Measurements from ENCODE around the gene ROBO2. TPM values are rescaled to one million over a fixed set of nuclear protein-coding genes. Genes with fewer than 3 reads are reported as not detected.

ROBO2 gene
- total RNA-seq, 1 experiment from 2014 or later = 0.16 TPM

GRCh38 chr3:77446084-77446483, 406.2 kb downstream of the ROBO2 start:
- Mint-ChIP-seq H3K27ac (ENCODE audit: unreplicated experiment) (no peak overlapping the region), H3K4me1 (ENCODE audit: low read depth, unreplicated experiment) (no peaks in the 10 kb centered on the region), H3K36me3 (ENCODE audit: insufficient read depth, unreplicated experiment) (no peaks in the 10 kb centered on the region), H3K27me3 (ENCODE audit: insufficient read depth, unreplicated experiment) (peaks cover 2% of the 10 kb centered on the region), H3K4me3 (ENCODE audit: unreplicated experiment) (no peak overlapping the region), H3K9me3 (ENCODE audit: unreplicated experiment) (no peaks in the 10 kb centered on the region)
- Histone ChIP-seq H3K36me3 (ENCODE audit: control insufficient read depth, insufficient read depth, low read length) (no peaks in the 10 kb centered on the region), H3K27me3 (replicated peaks; ENCODE audit: control insufficient read depth, insufficient read depth, low read length) (no peaks in the 10 kb centered on the region), H3K4me3 (ENCODE audit: low read depth, low read length) (no peak overlapping the region), H3K9me3 (no peaks in the 10 kb centered on the region), H3K4me1 (no peaks in the 10 kb centered on the region)
- TF ChIP-seq, protein P1, sequence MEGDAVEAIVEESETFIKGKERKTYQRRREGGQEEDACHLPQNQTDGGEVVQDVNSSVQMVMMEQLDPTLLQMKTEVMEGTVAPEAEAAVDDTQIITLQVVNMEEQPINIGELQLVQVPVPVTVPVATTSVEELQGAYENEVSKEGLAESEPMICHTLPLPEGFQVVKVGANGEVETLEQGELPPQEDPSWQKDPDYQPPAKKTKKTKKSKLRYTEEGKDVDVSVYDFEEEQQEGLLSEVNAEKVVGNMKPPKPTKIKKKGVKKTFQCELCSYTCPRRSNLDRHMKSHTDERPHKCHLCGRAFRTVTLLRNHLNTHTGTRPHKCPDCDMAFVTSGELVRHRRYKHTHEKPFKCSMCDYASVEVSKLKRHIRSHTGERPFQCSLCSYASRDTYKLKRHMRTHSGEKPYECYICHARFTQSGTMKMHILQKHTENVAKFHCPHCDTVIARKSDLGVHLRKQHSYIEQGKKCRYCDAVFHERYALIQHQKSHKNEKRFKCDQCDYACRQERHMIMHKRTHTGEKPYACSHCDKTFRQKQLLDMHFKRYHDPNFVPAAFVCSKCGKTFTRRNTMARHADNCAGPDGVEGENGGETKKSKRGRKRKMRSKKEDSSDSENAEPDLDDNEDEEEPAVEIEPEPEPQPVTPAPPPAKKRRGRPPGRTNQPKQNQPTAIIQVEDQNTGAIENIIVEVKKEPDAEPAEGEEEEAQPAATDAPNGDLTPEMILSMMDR (IDR thresholded peaks at IDR 0.05; ENCODE audit: insufficient read depth in 1 of 2, low read depth in 1 of 2, low read length in 1 of 2, severe bottlenecking in 1 of 2, unreplicated experiment in 1 of 2) = no peak
- ChIA-PET POLR2A (no interaction called here), CTCF (no interaction called here)
- intact Hi-C loops (cut with micrococcal nuclease; ENCODE audit: unreplicated experiment) = no loop called here
- BruUV-seq (replicated peaks) = no TSS peak
- DNase-seq = no peak

DNA sequence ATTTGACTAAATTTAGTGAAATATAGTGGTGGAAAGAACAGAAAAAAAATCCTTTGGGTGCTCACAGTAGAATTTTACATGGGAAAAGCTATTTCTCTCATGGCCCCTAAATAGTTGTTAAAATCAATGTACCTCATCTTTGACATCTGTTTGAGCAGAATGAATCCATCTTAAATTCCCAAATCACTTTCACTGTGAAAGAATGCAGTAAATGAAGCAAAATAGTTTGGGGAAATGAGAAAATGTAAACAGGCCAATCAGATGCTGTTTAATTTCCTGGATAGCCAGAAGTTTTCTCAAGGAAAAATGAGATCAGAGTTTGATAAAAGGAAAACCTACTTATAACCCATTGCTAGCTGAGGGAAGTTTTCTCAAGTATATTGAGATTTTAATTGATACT, 406.9 kb downstream of the ROBO2 start:
- no TSS peak for BruUV-seq (replicated peaks)
- no peak for DNase-seq
- H3K36me3 Mint-ChIP-seq (ENCODE audit: insufficient read depth, unreplicated experiment) = no peaks in the 10 kb centered on the region
- no peaks in the 10 kb centered on the region for H3K27me3 ChIP-seq (replicated peaks; ENCODE audit: control insufficient read depth, insufficient read depth, low read length)
- no peak overlapping the region for H3K4me3 ChIP-seq (ENCODE audit: low read depth, low read length)
- no peaks in the 10 kb centered on the region for H3K4me1 ChIP-seq
- H3K36me3 ChIP-seq (ENCODE audit: control insufficient read depth, insufficient read depth, low read length) = no peaks in the 10 kb centered on the region
- H3K27ac Mint-ChIP-seq (ENCODE audit: unreplicated experiment) = no peak overlapping the region
- ChIA-PET POLR2A (no interaction called here), CTCF (no interaction called here)
- no peaks in the 10 kb centered on the region for H3K9me3 ChIP-seq
- no peak overlapping the region for H3K4me3 Mint-ChIP-seq (ENCODE audit: unreplicated experiment)
- H3K27me3 Mint-ChIP-seq (ENCODE audit: insufficient read depth, unreplicated experiment) = peaks cover 2% of the 10 kb centered on the region
- no peaks in the 10 kb centered on the region for H3K4me1 Mint-ChIP-seq (ENCODE audit: low read depth, unreplicated experiment)
- no peaks in the 10 kb centered on the region for H3K9me3 Mint-ChIP-seq (ENCODE audit: unreplicated experiment)
- TF ChIP-seq, protein P1 (IDR thresholded peaks at IDR 0.05; ENCODE audit: insufficient read depth in 1 of 2, low read depth in 1 of 2, low read length in 1 of 2, severe bottlenecking in 1 of 2, unreplicated experiment in 1 of 2) = no peak
- intact Hi-C loops (cut with micrococcal nuclease; ENCODE audit: unreplicated experiment) = no loop called here

- ChIA-PET CTCF (no interaction called here), POLR2A (no interaction called here)
- no peaks in the 10 kb centered on the region for H3K9me3 Mint-ChIP-seq (ENCODE audit: unreplicated experiment)
- H3K36me3 Mint-ChIP-seq (ENCODE audit: insufficient read depth, unreplicated experiment) = no peaks in the 10 kb centered on the region
- no peaks in the 10 kb centered on the region for H3K36me3 ChIP-seq (ENCODE audit: control insufficient read depth, insufficient read depth, low read length)
- no TSS peak for BruUV-seq (replicated peaks)
- no peaks in the 10 kb centered on the region for H3K4me1 ChIP-seq
- DNase-seq = no peak
- peaks cover 2% of the 10 kb centered on the region for H3K27me3 Mint-ChIP-seq (ENCODE audit: insufficient read depth, unreplicated experiment)
- intact Hi-C loops (cut with micrococcal nuclease; ENCODE audit: unreplicated experiment) = no loop called here
- no peak overlapping the region for H3K4me3 ChIP-seq (ENCODE audit: low read depth, low read length)
- no peak overlapping the region for H3K4me3 Mint-ChIP-seq (ENCODE audit: unreplicated experiment)
- H3K27ac Mint-ChIP-seq (ENCODE audit: unreplicated experiment) = no peak overlapping the region
- TF ChIP-seq, protein P1 (IDR thresholded peaks at IDR 0.05; ENCODE audit: insufficient read depth in 1 of 2, low read depth in 1 of 2, low read length in 1 of 2, severe bottlenecking in 1 of 2, unreplicated experiment in 1 of 2) = no peak
- no peaks in the 10 kb centered on the region for H3K4me1 Mint-ChIP-seq (ENCODE audit: low read depth, unreplicated experiment)
- H3K9me3 ChIP-seq = no peaks in the 10 kb centered on the region
- no peaks in the 10 kb centered on the region for H3K27me3 ChIP-seq (replicated peaks; ENCODE audit: control insufficient read depth, insufficient read depth, low read length)
Observed at GRCh38 chr3:77449459-77450350, 409.8 kb downstream of the ROBO2 start.

Data from Caco-2 (cell line).